HepG2 (cell line): Measurements from ENCODE around the gene NME1. TPM values are rescaled to one million over a fixed set of nuclear protein-coding genes. Genes with fewer than 3 reads are reported as not detected.

ENCODE experiments used
- ARID3A ChIP-seq: IDR thresholded peaks from 2 replicates; pipeline ENCODE4 v1.6.1; 2012; ENCODE audit warnings: low read depth, low read length, improper control_type of control experiment
- DMTF1 ChIP-seq: sonication (generic); formaldehyde crosslinking; IDR thresholded peaks from 2 replicates; pipeline ENCODE4 v1.4.0; 2020; ENCODE audit warnings: mild to moderate bottlenecking, missing genetic modification reagents
- FOSL2 ChIP-seq: sonication (generic); formaldehyde crosslinking; IDR thresholded peaks from 2 replicates; pipeline ENCODE4 v1.4.0; 2020; ENCODE audit warnings: missing genetic modification reagents
- HES4 ChIP-seq: sonication (generic); formaldehyde crosslinking; IDR thresholded peaks from 2 replicates; pipeline ENCODE4 v1.9.0; 2021; ENCODE audit warnings: mild to moderate bottlenecking, missing genetic modification reagents, borderline replicate concordance
- HNF1B ChIP-seq: sonication (generic); formaldehyde crosslinking; IDR thresholded peaks from 2 replicates; pipeline ENCODE4 v1.5.1; 2020; ENCODE audit warnings: mild to moderate bottlenecking, moderate library complexity, missing genetic modification reagents
- JUND ChIP-seq: sonication (generic); formaldehyde crosslinking; IDR thresholded peaks from 2 replicates; pipeline ENCODE4 v1.8.0; 2022; ENCODE audit warnings: mild to moderate bottlenecking, missing genetic modification reagents
- KLF13 ChIP-seq: sonication (generic); formaldehyde crosslinking; IDR thresholded peaks from 2 replicates; pipeline ENCODE4 v1.4.0; 2020; ENCODE audit warnings: mild to moderate bottlenecking, missing genetic modification reagents
- LBX2 ChIP-seq: sonication (generic); formaldehyde crosslinking; IDR thresholded peaks from 2 replicates; pipeline ENCODE4 v1.5.0; 2020; ENCODE audit warnings: missing genetic modification reagents, mild to moderate bottlenecking, borderline replicate concordance
- MLLT10 ChIP-seq: sonication (generic); formaldehyde crosslinking; IDR thresholded peaks from 2 replicates; pipeline ENCODE4 v1.4.0; 2020; ENCODE audit warnings: missing genetic modification reagents
- NR3C1 ChIP-seq: sonication (generic); formaldehyde crosslinking; IDR thresholded peaks from 2 replicates; pipeline ENCODE4 v1.4.0; 2020; ENCODE audit warnings: missing genetic modification reagents
- PHF8 ChIP-seq: sonication (generic); formaldehyde crosslinking; IDR thresholded peaks from 2 replicates; pipeline ENCODE4 v1.5.0; 2020; ENCODE audit warnings: missing genetic modification reagents
- RAD51 ChIP-seq: fragments of 450-650 bp; IDR thresholded peaks from 2 replicates; pipeline ENCODE4 v1.6.1; 2016; ENCODE audit warnings: borderline replicate concordance
- SPEN ChIP-seq: sonication (generic); formaldehyde crosslinking; IDR thresholded peaks from 2 replicates; pipeline ENCODE4 v1.5.1; 2020; ENCODE audit warnings: low read depth, mild to moderate bottlenecking, missing genetic modification reagents
- TIGD3 ChIP-seq: sonication (generic); formaldehyde crosslinking; IDR thresholded peaks from 2 replicates; pipeline ENCODE4 v1.5.1; 2020; ENCODE audit warnings: mild to moderate bottlenecking, missing genetic modification reagents, borderline replicate concordance
- YEATS2 ChIP-seq: sonication (generic); formaldehyde crosslinking; IDR thresholded peaks from 2 replicates; pipeline ENCODE4 v1.4.0; 2020; ENCODE audit warnings: missing genetic modification reagents, borderline replicate concordance
- ZBTB33 ChIP-seq: sonication (generic); formaldehyde crosslinking; IDR thresholded peaks from 2 replicates; pipeline ENCODE4 v1.4.0; 2020; ENCODE audit warnings: missing genetic modification reagents
- ZMAT3 ChIP-seq: sonication (generic); formaldehyde crosslinking; conservative IDR thresholded peaks from 2 replicates; pipeline ENCODE4 v1.7.0; 2021; ENCODE audit warnings: missing genetic modification reagents
- ZNF256 ChIP-seq: sonication (generic); formaldehyde crosslinking; conservative IDR thresholded peaks from 2 replicates; pipeline ENCODE4 v1.4.0; 2020; ENCODE audit warnings: missing genetic modification reagents
- ZNF292 ChIP-seq: sonication (generic); formaldehyde crosslinking; IDR thresholded peaks from 2 replicates; pipeline ENCODE4 v1.8.1; 2022; ENCODE audit warnings: mild to moderate bottlenecking, low read depth, missing genetic modification reagents, borderline replicate concordance
- polyA plus RNA-seq, 8 experiments: library from polyadenylated mRNA; depleted of rRNA in 3 of 8; stranded (reverse) in 7 of 8; unstranded in 1 of 8; fragments of >200 nt; fragmentation: Illumina TruSeq in 4 of 8; extraction: Trizol in 4 of 8; gene quantifications; 2 replicates each; pipeline versions ENCODE4 v1.2.1 to v1.2.3, GENCODE V29; 2011 to 2016; ENCODE audit warnings: low read depth in 4 of 8, missing spikeins in 1 of 8, mixed read lengths in 1 of 8; ENCODE audit not compliant: insufficient read depth in 1 of 8
- total RNA-seq, 5 experiments: library from RNA; depleted of rRNA; stranded (reverse); fragments of >200 nt; fragmentation: Illumina TruSeq; extraction: Trizol; gene quantifications; 2 replicates each; pipeline ENCODE4 v1.2.3, GENCODE V29; 2016; ENCODE audit warnings: low read depth in 1 of 5

The NME1 gene
- total and polyA plus RNA-seq, 2 of the 13 experiments (the other 11 are each of a cell fraction or from before 2014, with no cell fraction given) = 295 to 516 TPM

GRCh38 chr17:51119415-51120356, 33.7 kb upstream of the NME1 start (continued):
- TF ChIP-seq DMTF1 (CRISPR knock-in tag) (no peak), PHF8 (CRISPR knock-in tag) (peak; percentile 36; the same call in 1 of the 2 replicates), ZMAT3 (CRISPR knock-in tag) (peak; percentile 45; the same call in 1 of the 2 replicates), HNF1B (CRISPR knock-in tag) (no peak), ARID3A (no peak), YEATS2 (no peak), NR3C1 (CRISPR knock-in tag) (no peak), ZNF256 (CRISPR knock-in tag) (no peak), SPEN (CRISPR knock-in tag) (no peak; the same call in 1 of the 2 replicates), KLF13 (no peak), RAD51 (no peak), ZNF292 (CRISPR knock-in tag) (no peak), MLLT10 (CRISPR knock-in tag) (no peak), JUND (CRISPR knock-in tag) (no peak), FOSL2 (CRISPR knock-in tag) (no peak), LBX2 (CRISPR knock-in tag) (no peak), TIGD3 (CRISPR knock-in tag) (no peak), ZBTB33 (CRISPR knock-in tag) (no peak), HES4 (CRISPR knock-in tag) (no peak)
